OCI-LY7 (cell line): Measurements from ENCODE around the gene LRRC10. TPM values are rescaled to one million over a fixed set of nuclear protein-coding genes. Genes with fewer than 3 reads are reported as not detected.
A peak's percentile ranks its signal among the peaks of the same experiment; 100 is the strongest.

ENCODE experiments used
- BruUV-seq: library from RNA; stranded (reverse); fragments of 400-500 nt; replicated peaks from 2 replicates; lab custom pipeline; 2021; lab: Mats Ljungman, UMichigan
- CTCF ChIA-PET: fragments of 300-600 bp; sonication (Branson Sonifier 250); formaldehyde crosslinking; loops from one replicate; lab custom pipeline; 2022; ENCODE audit warnings: antibody characterized with exemption; ENCODE audit not compliant: unreplicated experiment; lab: Charles Lee
- POLR2A ChIA-PET: fragments of 300-600 bp; sonication (Branson Sonifier 250); formaldehyde crosslinking; loops from one replicate; lab custom pipeline; 2022; ENCODE audit warnings: antibody characterized with exemption; lab: Charles Lee
- DNase-seq: peaks from one replicate; pipeline ENCODE4 v3.0.0-alpha.2; 2015; ENCODE audit warnings: low spot score
- H2AFZ ChIP-seq: fragments of 200-600 bp; sonication (generic), shearing (Covaris generic); 2 replicates; pipeline ENCODE4 v1.6.1; 2014; ENCODE audit warnings: mild to moderate bottlenecking, antibody characterized with exemption, low read length, moderate library complexity
- H3K27ac ChIP-seq: fragments of 200-600 bp; sonication (generic); 2 replicates; pipeline ENCODE4 v1.5.1; 2014; ENCODE audit warnings: mixed run types, low read depth, mild to moderate bottlenecking, moderate library complexity, low read length, inconsistent platforms; ENCODE audit not compliant: poor library complexity, severe bottlenecking
- H3K36me3 ChIP-seq: fragments of 200-600 bp; sonication (generic); 2 replicates; pipeline ENCODE4 v1.6.1; 2014; ENCODE audit warnings: mild to moderate bottlenecking, antibody characterized with exemption, low read length, moderate library complexity, mixed read lengths; ENCODE audit not compliant: insufficient read depth
- H3K4me1 ChIP-seq: fragments of 200-600 bp; sonication (generic); 2 replicates; pipeline ENCODE4 v1.5.1; 2014; ENCODE audit warnings: mild to moderate bottlenecking, low read length; ENCODE audit not compliant: insufficient read depth, poor library complexity, severe bottlenecking
- H3K4me2 ChIP-seq: fragments of 200-600 bp; sonication (generic); 2 replicates; pipeline ENCODE4 v1.6.1; 2014; ENCODE audit warnings: mild to moderate bottlenecking, low read length
- H3K4me3 ChIP-seq: fragments of 200-600 bp; sonication (generic); 2 replicates; pipeline ENCODE4 v1.5.1; 2014; ENCODE audit warnings: mild to moderate bottlenecking, low read depth, low read length; ENCODE audit not compliant: poor library complexity, severe bottlenecking
- H3K79me2 ChIP-seq: fragments of 200-600 bp; sonication (generic); 2 replicates; pipeline ENCODE4 v1.6.1; 2016; ENCODE audit warnings: low read depth, mild to moderate bottlenecking, low read length, moderate library complexity, mixed read lengths; ENCODE audit not compliant: insufficient read depth
- H3K9me2 ChIP-seq: fragments of 200-600 bp; sonication (generic); 2 replicates; pipeline ENCODE4 v1.6.1; 2016; ENCODE audit warnings: mild to moderate bottlenecking, low read length, mixed read lengths; ENCODE audit not compliant: insufficient read depth
- H3K9me3 ChIP-seq: fragments of 200-600 bp; sonication (generic); 2 replicates; pipeline ENCODE4 v1.6.1; 2014; ENCODE audit warnings: mild to moderate bottlenecking, mixed run types, low read length, mixed read lengths
- H4K20me1 ChIP-seq: fragments of 200-600 bp; sonication (generic); 2 replicates; pipeline ENCODE4 v1.6.1; 2014; ENCODE audit warnings: mild to moderate bottlenecking, antibody characterized with exemption, low read length, moderate library complexity, mixed read lengths; ENCODE audit not compliant: insufficient read depth
- CTCF ChIP-seq: fragments of 200-600 bp; sonication (generic); conservative IDR thresholded peaks from 2 replicates; pipeline ENCODE4 v1.5.1; 2014; ENCODE audit warnings: mild to moderate bottlenecking, antibody characterized with exemption, low read length, moderate library complexity, mixed read lengths
- EZH2phosphoT487 ChIP-seq: fragments of 200-600 bp; sonication (generic); IDR thresholded peaks from 2 replicates; pipeline ENCODE4 v1.6.1; 2018; ENCODE audit warnings: low read depth, borderline replicate concordance, mild to moderate bottlenecking, mixed run types, antibody characterized with exemption, low read length, moderate library complexity, mixed read lengths
- intact Hi-C: fragments of 100-400 bp; cut with micrococcal nuclease; formaldehyde crosslinking; loops from one replicate; pipeline ENCODE4 v1.10.0; 2022; ENCODE audit not compliant: unreplicated experiment
- total RNA-seq, 2 experiments: library from RNA; depleted of rRNA in 1 of 2; stranded (reverse); fragments of >200 nt in 1 of 2; shearing (Covaris generic) in 1 of 2; gene quantifications; 2 replicates each; pipeline ENCODE4 v1.2.3, GENCODE V29; 2014 to 2022

Gene LRRC10
- total RNA-seq, 2 experiments from 2014 or later, result not detected

GRCh38 chr12:69602954-69603353 lies 7.8 kb downstream of the LRRC10 start:
- BruUV-seq, result TSS peak; percentile 6
- no peak for DNase-seq

DNA sequence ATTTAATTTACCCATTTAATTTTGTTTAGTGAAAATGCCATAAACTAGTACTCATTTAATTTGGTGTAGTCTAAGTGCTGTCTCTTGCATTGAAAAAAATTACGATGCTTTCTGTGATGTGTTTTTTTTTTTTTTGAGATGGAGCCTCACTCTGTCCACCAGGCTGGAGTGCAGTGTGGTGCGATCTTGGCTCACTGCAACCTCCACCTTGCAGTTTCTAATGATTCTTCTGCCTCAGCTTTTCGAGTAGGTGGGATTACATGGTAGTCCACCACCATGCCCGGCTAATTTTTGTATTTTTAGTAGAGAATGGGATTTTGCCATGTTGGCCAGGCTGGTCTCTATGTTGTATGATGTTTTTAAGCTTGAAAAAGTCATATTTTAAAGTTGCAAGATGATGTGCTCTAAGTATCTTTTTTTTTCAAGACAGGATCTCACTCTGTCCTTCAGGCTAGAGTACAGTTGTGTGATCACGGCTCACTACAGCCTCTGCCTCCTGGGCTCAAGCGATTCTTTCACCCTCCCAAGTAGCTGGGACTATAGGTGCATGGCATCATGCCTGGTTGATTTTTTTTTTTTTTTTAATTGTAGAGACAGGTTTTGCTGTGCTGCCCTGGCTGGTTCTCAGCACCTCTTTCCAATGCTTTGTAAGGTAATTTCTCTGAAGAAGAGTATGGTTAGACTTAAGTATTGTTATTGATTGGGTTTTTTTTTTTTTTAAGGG lies 8.6 kb downstream of the LRRC10 start:
- CTCF ChIA-PET, result no interaction called here
- BruUV-seq, result no TSS peak
- Histone ChIP-seq H2AFZ (no peak overlapping the region), H4K20me1 (0 out of 2 replicates have a peak, but pooled peaks cover 4% of the 10 kb centered on the region), H3K9me2 (no peaks in the 10 kb centered on the region), H3K4me1 (no peaks in the 10 kb centered on the region), H3K27ac (no peak overlapping the region), H3K9me3 (no peaks in the 10 kb centered on the region), H3K4me2 (no peak overlapping the region), H3K79me2 (0 out of 2 replicates have a peak, but pooled peaks cover 6% of the 10 kb centered on the region), H3K4me3 (no peak overlapping the region), H3K36me3 (peaks cover 71% of the 10 kb centered on the region)
- TF ChIP-seq EZH2phosphoT487 (no peak), CTCF (no peak)
- POLR2A ChIA-PET, result interaction anchor here (0.6 to 0.7 kb wide), 2 partner anchors 245 to 291 kb away, joined by 3 to 4 read pairs; no protein-coding TSS in a partner anchor
- no peak for DNase-seq
- intact Hi-C loops, result no loop called here

More at GRCh38 chr12:69602954-69603353, 7.8 kb downstream of the LRRC10 start:
- Histone ChIP-seq H3K4me3 (no peak overlapping the region), H2AFZ (no peak overlapping the region), H4K20me1 (no peaks in the 10 kb centered on the region), H3K36me3 (peaks cover 63% of the 10 kb centered on the region), H3K27ac (no peak overlapping the region), H3K9me2 (no peaks in the 10 kb centered on the region), H3K9me3 (no peaks in the 10 kb centered on the region), H3K4me1 (no peaks in the 10 kb centered on the region), H3K79me2 (0 out of 2 replicates have a peak, but pooled peaks cover 6% of the 10 kb centered on the region), H3K4me2 (no peak overlapping the region)
- intact Hi-C loops, result no loop called here
- POLR2A ChIA-PET, result no interaction called here
- TF ChIP-seq CTCF, result peak; percentile 47
- TF ChIP-seq EZH2phosphoT487, result no peak
- CTCF ChIA-PET, result no interaction called here

GRCh38 chr12:69600804-69601203 lies 9.9 kb downstream of the LRRC10 start:
- no peaks in the 10 kb centered on the region for H3K9me3 ChIP-seq
- H3K9me2 ChIP-seq, result no peaks in the 10 kb centered on the region
- no peaks in the 10 kb centered on the region for H3K4me1 ChIP-seq
- ChIA-PET POLR2A (interaction anchor here (0.6 kb wide), 1 partner anchor 101 kb away, joined by 3 read pairs; no protein-coding TSS in a partner anchor), CTCF (no interaction called here)
- TF ChIP-seq CTCF (no peak), EZH2phosphoT487 (no peak)
- intact Hi-C loops, result no loop called here
- no TSS peak for BruUV-seq
- peaks cover 85% of the 10 kb centered on the region for H3K36me3 ChIP-seq
- DNase-seq, result no peak
- no peak overlapping the region for H3K4me2 ChIP-seq
- H3K27ac ChIP-seq, result no peak overlapping the region
- H3K79me2 ChIP-seq, result 0 out of 2 replicates have a peak, but pooled peaks cover 6% of the 10 kb centered on the region
- H4K20me1 ChIP-seq, result 0 out of 2 replicates have a peak, but pooled peaks cover 7% of the 10 kb centered on the region
- H3K4me3 ChIP-seq, result no peak overlapping the region
- H2AFZ ChIP-seq, result no peak overlapping the region
